Dendritic cell treated with granulocyte-macrophage colony-stimulating factor and Interleukin-4, amounts not matched to agents 40 ng/mL and 50 ng/mL, for 4 days (primary cell): ENCODE results near the gene BCAS3.

Source experiments
- H3K27ac Mint-ChIP-seq: one replicate; pipeline ENCODE4 v1.8.0; 2022; ENCODE audit warnings: mild to moderate bottlenecking, mixed read lengths
- H3K27me3 Mint-ChIP-seq: one replicate; pipeline ENCODE4 v1.8.0; 2022; ENCODE audit warnings: mild to moderate bottlenecking, mixed read lengths
- H3K36me3 Mint-ChIP-seq: one replicate; pipeline ENCODE4 v1.8.0; 2022; ENCODE audit warnings: low read depth, mixed read lengths
- H3K4me1 Mint-ChIP-seq: one replicate; pipeline ENCODE4 v1.8.0; 2022; ENCODE audit warnings: low read depth, mixed read lengths
- H3K4me3 Mint-ChIP-seq: one replicate; pipeline ENCODE4 v1.8.0; 2022; ENCODE audit warnings: mild to moderate bottlenecking, moderate library complexity, mixed read lengths
- H3K9me3 Mint-ChIP-seq: one replicate; pipeline ENCODE4 v1.8.0; 2022; ENCODE audit warnings: mixed read lengths
- intact Hi-C: fragments of 100-400 bp; cut with micrococcal nuclease; formaldehyde crosslinking; loops from one replicate; pipeline ENCODE4 v1.15.0; 2022

The BCAS3 gene

DNA sequence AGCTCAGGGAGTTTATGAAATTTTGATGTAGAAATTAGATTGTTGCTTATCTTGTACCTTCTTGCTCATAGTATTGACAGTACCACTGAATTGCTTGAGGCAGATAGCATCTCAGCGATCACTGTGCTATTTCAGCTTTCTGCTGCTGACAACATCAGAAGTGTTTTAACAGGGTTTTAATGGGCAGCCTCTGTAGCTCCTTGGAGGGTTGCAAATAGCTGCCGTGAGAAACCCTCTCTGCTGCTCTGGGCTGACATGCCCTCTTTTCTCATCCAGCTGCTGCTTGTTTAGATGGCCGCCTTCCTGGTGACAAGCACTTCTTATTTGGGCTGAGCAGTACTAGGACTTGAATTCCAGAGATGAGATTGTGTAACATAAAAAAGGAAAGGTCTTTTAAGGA is 541.8 kb downstream of the BCAS3 start:
- H3K27me3 Mint-ChIP-seq, result peaks cover 7% of the 10 kb centered on the region
- intact Hi-C loops, result no loop called here
- no peak overlapping the region for H3K27ac Mint-ChIP-seq
- H3K9me3 Mint-ChIP-seq, result no peaks in the 10 kb centered on the region
- no peak overlapping the region for H3K4me3 Mint-ChIP-seq
- no peaks in the 10 kb centered on the region for H3K36me3 Mint-ChIP-seq
- H3K4me1 Mint-ChIP-seq, result peaks cover 48% of the 10 kb centered on the region

DNA sequence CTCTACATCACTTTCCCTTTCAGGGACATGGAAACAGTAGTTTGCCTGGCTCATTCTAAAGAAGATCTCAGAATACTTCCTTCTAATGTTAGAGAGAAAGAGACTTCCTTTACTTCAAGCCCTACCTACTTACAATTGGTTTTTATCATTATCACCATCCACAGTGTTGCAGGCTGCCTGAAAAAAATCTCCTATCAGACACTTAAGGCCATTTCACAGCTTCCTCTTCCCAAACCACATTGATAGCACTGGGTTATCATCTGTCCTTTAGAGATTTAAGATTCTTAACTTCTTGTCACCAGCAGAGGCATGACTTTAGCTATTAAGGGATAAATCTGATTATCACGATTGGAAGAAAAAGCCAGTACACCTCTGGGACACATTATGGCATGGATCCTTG is 543.5 kb downstream of the BCAS3 start:
- intact Hi-C loops, result no loop called here
- Mint-ChIP-seq H3K27me3 (peaks cover 7% of the 10 kb centered on the region), H3K4me3 (no peak overlapping the region)

DNA sequence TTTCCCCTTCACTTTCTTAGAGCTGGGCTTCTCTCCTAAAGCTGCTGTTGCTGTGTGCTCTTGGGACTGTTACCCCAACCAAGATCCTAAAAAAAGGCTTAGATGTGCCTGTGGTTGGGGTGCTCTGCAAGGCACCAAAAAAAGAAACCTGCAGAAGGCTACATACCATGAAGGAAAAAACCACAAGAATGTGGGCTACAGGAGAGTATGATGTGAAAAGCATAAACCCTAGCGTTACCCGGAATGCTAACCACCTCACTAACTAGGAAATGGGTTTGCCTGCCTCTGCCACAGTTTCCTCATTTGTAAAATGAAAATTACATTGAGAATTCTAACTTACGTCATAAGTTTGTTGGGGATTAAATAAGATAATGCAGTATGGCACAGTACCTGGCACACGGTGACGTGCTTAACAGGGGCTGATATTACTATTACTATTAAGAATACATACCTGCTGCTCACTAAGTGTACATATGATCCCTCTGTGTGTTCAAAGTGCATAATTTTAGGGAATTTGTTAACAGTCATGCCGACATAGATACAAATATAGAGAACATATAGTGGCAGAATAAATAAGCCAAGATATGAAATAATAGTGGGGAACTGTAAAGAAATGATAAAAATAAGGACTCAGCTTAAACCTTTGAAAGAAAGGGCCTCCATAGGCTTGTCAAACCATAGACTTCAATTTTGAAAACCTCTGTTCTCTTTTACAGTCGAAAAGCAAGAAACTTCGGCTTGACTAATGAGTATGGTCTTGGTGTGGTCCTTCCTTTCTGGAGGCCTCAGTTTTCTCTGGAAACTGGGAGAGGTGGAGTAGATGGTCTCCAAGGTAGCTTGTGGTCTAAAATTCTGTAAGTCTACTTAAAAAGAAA is 544.2 kb downstream of the BCAS3 start:
- Mint-ChIP-seq H3K9me3 (no peaks in the 10 kb centered on the region), H3K36me3 (no peaks in the 10 kb centered on the region), H3K27me3 (peaks cover 7% of the 10 kb centered on the region), H3K27ac (no peak overlapping the region), H3K4me3 (no peak overlapping the region), H3K4me1 (peaks cover 55% of the 10 kb centered on the region)
- intact Hi-C loops, result no loop called here

More for the DNA sequence above, 543.5 kb downstream of the BCAS3 start:
- Mint-ChIP-seq H3K9me3 (no peaks in the 10 kb centered on the region), H3K4me1 (peaks cover 55% of the 10 kb centered on the region), H3K27ac (no peak overlapping the region), H3K36me3 (no peaks in the 10 kb centered on the region)

DNA sequence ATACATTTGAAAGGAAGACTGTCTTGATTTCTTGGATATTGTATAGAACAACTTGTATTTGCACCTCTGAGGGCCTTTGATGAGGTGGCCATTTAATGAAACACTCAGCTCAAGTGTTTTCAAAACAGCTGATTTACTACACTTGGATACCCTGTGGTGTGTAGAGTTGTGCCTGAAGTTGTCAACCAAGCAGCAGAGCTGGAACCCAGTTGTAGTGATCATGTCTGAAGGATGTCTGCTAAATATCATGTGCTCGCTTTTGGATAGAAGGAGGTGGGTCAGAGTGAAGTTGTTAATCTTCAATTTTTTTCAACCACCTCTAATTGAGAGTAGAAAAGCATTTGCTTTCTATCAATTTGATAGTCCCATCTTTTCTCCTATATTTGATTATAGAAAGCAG is 546.1 kb downstream of the BCAS3 start:
- intact Hi-C loops, result no loop called here
- peaks cover 7% of the 10 kb centered on the region for H3K27me3 Mint-ChIP-seq
- H3K36me3 Mint-ChIP-seq, result no peaks in the 10 kb centered on the region
- H3K4me1 Mint-ChIP-seq, result peaks cover 41% of the 10 kb centered on the region
- no peak overlapping the region for H3K4me3 Mint-ChIP-seq
- H3K27ac Mint-ChIP-seq, result no peak overlapping the region
- H3K9me3 Mint-ChIP-seq, result no peaks in the 10 kb centered on the region

DNA sequence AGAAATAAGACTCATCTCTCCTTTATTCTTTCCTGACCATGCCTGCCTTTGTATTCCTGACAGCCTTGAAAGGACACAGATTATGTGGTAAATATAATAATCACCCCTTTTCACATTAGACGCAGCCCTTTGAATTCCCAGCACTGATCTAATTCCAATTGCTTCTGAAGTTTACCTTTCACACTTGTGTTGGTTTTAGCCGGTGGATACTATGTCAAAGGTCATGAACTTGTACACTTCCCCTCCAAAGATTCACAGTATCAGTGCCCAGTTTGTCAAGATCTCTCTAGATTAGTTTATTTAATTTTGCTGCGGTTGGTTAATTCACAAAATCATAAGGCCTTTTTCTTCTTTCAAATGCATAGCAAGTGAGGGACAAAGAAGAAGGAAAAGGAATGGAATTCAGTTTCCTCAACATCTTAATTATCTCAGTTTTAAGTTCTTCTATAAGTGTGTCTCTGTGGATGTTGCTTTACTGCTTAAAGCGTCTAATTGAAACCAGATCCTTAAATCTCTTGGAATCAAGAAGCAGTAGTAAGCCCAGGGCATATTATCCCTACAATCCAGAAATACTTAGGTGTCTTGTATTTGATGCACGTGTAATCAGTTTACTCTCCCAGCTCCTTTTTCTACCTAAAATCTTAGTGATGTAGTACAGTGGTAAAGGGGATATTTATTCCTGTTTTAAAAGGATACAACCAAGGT is 547.7 kb downstream of the BCAS3 start:
- H3K27ac Mint-ChIP-seq, result no peak overlapping the region
- no peaks in the 10 kb centered on the region for H3K27me3 Mint-ChIP-seq
- no peaks in the 10 kb centered on the region for H3K9me3 Mint-ChIP-seq
- H3K36me3 Mint-ChIP-seq, result no peaks in the 10 kb centered on the region
- intact Hi-C loops, result no loop called here
- peaks cover 29% of the 10 kb centered on the region for H3K4me1 Mint-ChIP-seq
- H3K4me3 Mint-ChIP-seq, result no peak overlapping the region

DNA sequence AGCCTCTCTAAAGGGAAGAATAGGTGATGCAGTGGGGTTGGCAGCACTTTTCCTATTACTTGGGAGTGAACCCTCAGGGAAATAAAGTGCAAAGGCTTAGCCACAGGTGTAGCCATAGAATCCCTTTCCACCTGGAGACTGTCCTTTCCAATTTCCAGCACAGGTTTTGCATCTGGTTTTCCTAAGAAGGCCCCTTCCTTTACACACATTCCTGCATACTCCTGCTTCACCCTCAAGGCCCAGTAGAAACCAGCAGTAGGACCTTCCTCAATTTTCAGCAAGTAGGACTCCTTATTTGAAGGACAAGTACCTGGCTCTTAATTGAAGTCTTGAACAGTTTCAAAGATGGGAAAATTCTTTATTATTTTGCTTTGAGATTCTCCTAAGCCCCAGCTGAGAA is 550.2 kb downstream of the BCAS3 start:
- intact Hi-C loops, result no loop called here
- Mint-ChIP-seq H3K36me3 (no peaks in the 10 kb centered on the region), H3K9me3 (no peaks in the 10 kb centered on the region), H3K27me3 (no peaks in the 10 kb centered on the region), H3K4me3 (no peak overlapping the region), H3K27ac (no peak overlapping the region), H3K4me1 (peaks cover 7% of the 10 kb centered on the region)

DNA sequence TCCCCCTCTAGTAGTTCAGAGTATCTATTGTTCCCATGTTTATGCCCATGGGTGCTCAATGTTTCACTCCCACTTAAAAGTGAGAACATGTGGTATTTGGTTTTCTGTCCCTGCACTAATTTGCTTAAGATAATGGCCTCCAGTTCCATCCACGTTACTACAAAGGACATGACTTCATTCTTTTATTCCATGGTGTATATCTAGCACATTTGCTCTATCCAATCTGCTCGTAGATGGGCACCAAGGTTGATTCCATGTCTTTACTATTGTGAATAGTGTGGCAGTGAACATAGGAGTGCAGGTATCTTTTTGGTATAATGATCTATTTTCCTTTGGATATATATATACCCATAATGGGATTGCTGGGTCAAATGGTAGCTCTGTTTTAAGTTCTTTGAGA is 552.8 kb downstream of the BCAS3 start:
- intact Hi-C loops, result no loop called here
- no peak overlapping the region for H3K27ac Mint-ChIP-seq
- no peaks in the 10 kb centered on the region for H3K27me3 Mint-ChIP-seq
- peaks cover 7% of the 10 kb centered on the region for H3K4me1 Mint-ChIP-seq
- H3K4me3 Mint-ChIP-seq, result no peak overlapping the region
- no peaks in the 10 kb centered on the region for H3K36me3 Mint-ChIP-seq
- no peaks in the 10 kb centered on the region for H3K9me3 Mint-ChIP-seq

DNA sequence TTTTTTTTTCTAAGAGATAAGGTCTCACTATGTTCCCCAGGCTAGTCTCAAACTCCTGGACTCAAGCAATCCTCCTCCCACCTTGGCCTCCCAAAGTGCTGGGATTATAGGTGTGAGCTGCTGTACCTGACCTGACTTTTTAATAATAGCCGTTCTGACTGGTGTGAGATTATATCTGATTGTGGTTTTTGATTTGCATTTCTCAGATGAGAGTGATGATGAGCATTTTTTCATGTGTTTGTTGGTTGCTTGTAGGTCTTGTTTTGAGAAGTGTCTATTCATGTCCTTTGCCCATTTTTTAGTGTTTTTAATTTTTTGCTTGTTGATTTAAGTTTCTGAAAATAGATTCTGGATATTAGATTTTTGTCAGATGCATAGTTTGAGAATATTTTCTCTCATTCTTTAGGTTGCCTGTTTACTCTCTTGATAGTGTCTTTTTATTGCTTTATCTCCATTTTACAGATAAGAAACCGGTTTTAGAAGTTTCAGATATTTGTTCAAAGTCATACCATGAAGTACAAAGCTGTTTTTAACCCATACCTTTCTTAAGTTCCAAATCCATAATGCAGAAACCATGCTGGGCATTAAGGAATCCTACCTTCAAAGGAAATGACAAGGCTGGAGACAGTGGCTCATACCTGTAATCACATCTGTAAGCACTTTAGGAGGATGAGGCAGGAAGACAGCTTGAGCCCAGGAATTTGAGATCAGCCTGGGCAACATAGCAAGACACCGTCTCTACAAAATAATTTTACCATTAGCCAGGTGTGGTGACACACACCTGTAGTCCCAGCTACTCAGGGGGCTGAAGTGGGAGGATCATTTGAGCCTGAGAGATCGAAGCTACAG is 553.5 kb downstream of the BCAS3 start:
- Mint-ChIP-seq H3K9me3 (no peaks in the 10 kb centered on the region), H3K36me3 (no peaks in the 10 kb centered on the region), H3K4me1 (peaks cover 7% of the 10 kb centered on the region), H3K4me3 (no peak overlapping the region), H3K27ac (no peak overlapping the region), H3K27me3 (no peaks in the 10 kb centered on the region)
- intact Hi-C loops, result no loop called here

DNA sequence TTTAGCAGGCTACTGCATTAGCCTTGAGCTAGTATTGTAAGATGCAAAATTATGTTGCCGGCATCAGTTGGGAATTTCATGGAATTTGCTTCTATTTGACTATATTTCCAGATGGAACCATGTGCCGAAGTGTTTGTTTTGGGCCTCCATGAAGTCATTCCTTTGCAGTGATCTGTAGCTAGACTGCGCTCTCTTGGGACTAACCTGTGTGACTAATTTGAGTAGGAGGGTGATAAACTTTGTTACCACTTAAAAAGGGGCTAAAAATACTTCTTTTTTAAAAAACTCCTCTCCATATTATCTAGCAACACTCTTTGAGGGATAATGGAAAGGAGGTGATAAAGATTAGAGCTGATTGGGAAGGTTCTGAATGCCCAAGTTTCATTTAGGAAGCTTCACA is 555.2 kb downstream of the BCAS3 start:
- Mint-ChIP-seq H3K36me3 (no peaks in the 10 kb centered on the region), H3K9me3 (no peaks in the 10 kb centered on the region), H3K27me3 (no peaks in the 10 kb centered on the region), H3K4me3 (no peak overlapping the region), H3K4me1 (peaks cover 7% of the 10 kb centered on the region), H3K27ac (no peak overlapping the region)
- intact Hi-C loops, result no loop called here

DNA sequence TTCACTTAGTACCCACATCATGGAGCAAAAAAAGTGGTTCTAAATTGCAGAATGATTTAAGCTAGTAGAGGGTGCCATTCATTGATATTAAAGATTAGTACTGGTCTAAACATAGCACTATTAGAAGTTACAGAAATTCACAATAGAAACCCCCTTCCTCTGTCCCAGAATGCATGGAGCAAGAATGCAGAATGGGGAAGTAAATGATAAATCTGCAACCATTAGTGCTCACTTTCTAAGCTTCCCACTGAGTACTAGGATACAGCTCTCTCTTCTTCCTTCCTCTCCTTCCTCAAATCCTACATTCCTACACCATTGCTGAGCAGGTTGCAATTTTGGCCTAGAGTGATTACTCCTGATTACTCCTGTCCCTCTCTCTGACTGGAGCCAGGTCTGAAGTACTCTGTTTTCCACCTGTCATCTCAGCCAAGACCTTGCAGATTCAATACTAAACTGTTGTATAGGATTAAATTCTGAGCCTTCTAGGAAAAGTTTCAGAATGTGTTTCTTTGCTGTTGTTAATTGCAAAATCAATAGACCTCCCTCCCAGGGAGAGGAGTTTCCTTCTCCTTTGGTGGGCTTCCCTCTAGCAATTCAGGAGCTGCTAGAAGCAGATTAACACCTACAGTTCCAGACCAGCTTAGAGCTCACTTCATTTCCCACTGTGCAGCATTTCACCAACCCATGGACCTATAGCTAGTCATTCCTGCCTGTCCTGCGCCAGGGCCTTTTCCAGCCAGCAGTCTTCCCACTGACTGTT is 556.5 kb downstream of the BCAS3 start:
- H3K27ac Mint-ChIP-seq, result no peak overlapping the region
- H3K4me1 Mint-ChIP-seq, result peaks cover 7% of the 10 kb centered on the region
- no peaks in the 10 kb centered on the region for H3K27me3 Mint-ChIP-seq
- H3K9me3 Mint-ChIP-seq, result no peaks in the 10 kb centered on the region
- H3K36me3 Mint-ChIP-seq, result no peaks in the 10 kb centered on the region
- intact Hi-C loops, result no loop called here
- no peak overlapping the region for H3K4me3 Mint-ChIP-seq

DNA sequence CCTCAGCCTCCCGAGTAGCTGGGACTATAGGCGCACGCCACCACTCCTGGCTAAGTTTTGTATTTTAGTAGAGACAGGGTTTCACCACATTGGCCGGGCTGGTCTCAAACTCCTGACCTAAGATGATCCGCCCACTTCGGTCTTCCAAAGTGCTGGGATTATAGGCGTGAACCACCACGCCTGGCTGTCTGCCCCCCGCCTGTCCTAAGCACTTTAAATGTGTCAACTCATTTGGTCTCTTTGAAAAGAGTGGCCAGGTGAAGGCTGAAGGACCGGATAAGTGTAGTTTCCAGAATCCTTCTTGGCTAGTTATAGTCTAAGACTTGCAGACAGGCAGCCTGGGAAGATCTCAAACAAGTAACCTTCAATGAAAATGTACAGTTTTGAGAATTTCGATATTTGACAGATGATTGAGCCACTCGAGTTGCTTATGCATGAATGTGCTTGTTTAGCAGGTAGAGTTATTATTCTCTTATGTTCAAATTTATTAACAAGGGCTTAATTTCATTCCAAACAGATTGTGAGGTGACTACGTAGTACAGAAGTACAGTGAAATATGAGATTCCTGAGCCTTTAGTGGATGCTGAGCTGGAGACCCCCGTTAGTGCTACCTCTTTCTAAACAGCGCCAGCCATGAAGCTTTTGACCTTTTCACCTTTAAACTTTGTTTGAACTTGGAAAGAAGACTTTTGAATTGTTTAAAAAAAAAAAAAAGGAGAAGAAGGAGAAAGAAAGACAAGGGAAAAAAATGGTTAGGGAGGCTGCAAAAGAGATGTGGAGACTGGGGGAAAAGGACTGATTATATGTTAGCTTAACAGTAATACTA is 557.6 kb downstream of the BCAS3 start:
- no peaks in the 10 kb centered on the region for H3K27me3 Mint-ChIP-seq
- no peak overlapping the region for H3K4me3 Mint-ChIP-seq
- H3K9me3 Mint-ChIP-seq, result no peaks in the 10 kb centered on the region
- no peaks in the 10 kb centered on the region for H3K36me3 Mint-ChIP-seq
- no peak overlapping the region for H3K27ac Mint-ChIP-seq
- peaks cover 7% of the 10 kb centered on the region for H3K4me1 Mint-ChIP-seq
- intact Hi-C loops, result no loop called here

DNA sequence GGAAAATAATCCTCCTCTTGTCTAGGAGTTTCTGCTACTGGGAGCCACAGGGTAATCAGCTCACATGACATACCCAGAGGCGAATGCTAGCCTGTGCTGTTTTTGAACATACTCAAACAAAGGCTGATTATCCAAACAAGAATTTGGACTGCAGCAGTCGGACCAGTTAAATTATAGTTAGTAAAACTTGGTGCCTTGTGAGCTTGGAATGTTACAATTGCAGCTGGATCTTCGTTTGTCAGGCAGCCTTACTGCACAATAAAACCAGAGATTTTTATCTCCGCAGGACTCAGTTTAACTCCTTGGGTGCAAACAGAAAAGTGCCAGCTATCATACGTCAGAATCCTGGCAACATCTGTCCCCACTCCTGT is 558.2 kb downstream of the BCAS3 start:
- Mint-ChIP-seq H3K36me3 (no peaks in the 10 kb centered on the region), H3K4me1 (peaks cover 7% of the 10 kb centered on the region), H3K27ac (no peak overlapping the region), H3K9me3 (no peaks in the 10 kb centered on the region), H3K4me3 (no peak overlapping the region), H3K27me3 (no peaks in the 10 kb centered on the region)
- intact Hi-C loops, result no loop called here

DNA sequence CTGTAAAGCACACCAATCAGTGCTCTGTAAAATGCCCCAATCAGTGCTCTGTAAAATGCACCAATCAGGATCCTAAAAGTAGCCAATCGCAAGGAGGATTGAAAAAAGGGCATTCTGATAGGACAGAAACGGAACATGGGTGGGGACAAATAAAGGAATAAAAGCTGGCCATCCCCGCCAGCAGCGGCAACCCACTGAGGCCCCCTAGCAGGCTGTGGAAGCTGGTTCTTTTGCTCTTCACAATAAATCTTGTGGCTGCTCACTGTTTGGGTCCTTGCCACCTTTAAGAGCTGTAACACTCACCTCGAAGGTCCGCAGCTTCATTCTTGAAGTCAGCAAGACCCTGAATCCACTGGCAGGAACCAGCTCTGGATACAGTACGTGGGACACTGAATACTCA is 559.6 kb downstream of the BCAS3 start:
- intact Hi-C loops, result no loop called here
- H3K36me3 Mint-ChIP-seq, result no peaks in the 10 kb centered on the region
- H3K4me1 Mint-ChIP-seq, result peaks cover 7% of the 10 kb centered on the region
- no peaks in the 10 kb centered on the region for H3K27me3 Mint-ChIP-seq
- no peaks in the 10 kb centered on the region for H3K9me3 Mint-ChIP-seq
- no peak overlapping the region for H3K4me3 Mint-ChIP-seq
- no peak overlapping the region for H3K27ac Mint-ChIP-seq
